ENCODE data around the gene SH3GL2. TPM values are rescaled to one million over a fixed set of nuclear protein-coding genes. Genes with fewer than 3 reads are reported as not detected.

The SH3GL2 gene
- total and polyA plus RNA-seq, 9 of the 15 experiments (the other 6 are each of a cell fraction or from before 2014, with no cell fraction given): not detected

- no peak overlapping the region for H3K4me2 ChIP-seq (ENCODE audit: insufficient read depth, low read length)
- intact Hi-C loops (cut with micrococcal nuclease) (no loop called here), in situ Hi-C loops (cut with MboI) (no loop called here)
- H3K4me3 ChIP-seq: no peak overlapping the region
- no peak overlapping the region for H3K9ac ChIP-seq (ENCODE audit: insufficient read depth in 1 of 2, low read depth in 2 of 2, low read length in 2 of 2)
- DNase-seq (ENCODE audit: extremely low read depth in 1 of 4, low spot score in 3 of 4) (no peak), FAIRE-seq (no peak), ATAC-seq (no peak)
- ChIA-PET CTCF (ENCODE audit: low intra/inter-chr PET ratio) (no interaction called here), POLR2A (no interaction called here)
- H3K27ac ChIP-seq (ENCODE audit: extremely low read depth, low read depth, low read length): no peak overlapping the region
- TF ChIP-seq, protein P1, sequence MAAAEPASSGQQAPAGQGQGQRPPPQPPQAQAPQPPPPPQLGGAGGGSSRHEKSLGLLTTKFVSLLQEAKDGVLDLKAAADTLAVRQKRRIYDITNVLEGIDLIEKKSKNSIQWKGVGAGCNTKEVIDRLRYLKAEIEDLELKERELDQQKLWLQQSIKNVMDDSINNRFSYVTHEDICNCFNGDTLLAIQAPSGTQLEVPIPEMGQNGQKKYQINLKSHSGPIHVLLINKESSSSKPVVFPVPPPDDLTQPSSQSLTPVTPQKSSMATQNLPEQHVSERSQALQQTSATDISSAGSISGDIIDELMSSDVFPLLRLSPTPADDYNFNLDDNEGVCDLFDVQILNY (CRISPR knock-in tag; IDR thresholded peaks at IDR 0.05): no peak
- TF ChIP-seq HCFC1 (IDR thresholded peaks at IDR 0.05; ENCODE audit: low read depth, low read length) (no peak), L3MBTL2 (IDR thresholded peaks at IDR 0.05) (no peak), NCOA1 (IDR thresholded peaks at IDR 0.05; ENCODE audit: low read depth) (no peak), CHD1 (IDR thresholded peaks at IDR 0.05; ENCODE audit: low read length) (no peak), FOSL1 (tag; conservative IDR thresholded peaks at IDR 0.05) (no peak), KDM4B (IDR thresholded peaks at IDR 0.05; ENCODE audit: borderline replicate concordance in 2 of 2, low read depth in 1 of 2) (no peak), HDAC8 (tag; IDR thresholded peaks at IDR 0.05) (no peak), HNRNPUL1 (IDR thresholded peaks at IDR 0.05; ENCODE audit: low read length) (no peak), STAT5A (IDR thresholded peaks at IDR 0.05; ENCODE audit: borderline replicate concordance, low read length) (no peak), NFXL1 (CRISPR knock-in tag; IDR thresholded peaks at IDR 0.05) (no peak)
- no peaks in the 10 kb centered on the region for H3K4me1 ChIP-seq (replicated peaks in 1 of 2; ENCODE audit: control insufficient read depth in 2 of 2, insufficient read depth in 2 of 2, low read length in 2 of 2)
- BruUV-seq (replicated peaks): no TSS peak
- H3K9me3 ChIP-seq (replicated peaks; ENCODE audit: control insufficient read depth, insufficient read depth, low read depth, low read length): no peaks in the 10 kb centered on the region
- H2AFZ ChIP-seq (ENCODE audit: low read depth, low read length): no peak overlapping the region
- H3K79me2 ChIP-seq (ENCODE audit: control insufficient read depth, insufficient read depth, low read length): no peaks in the 10 kb centered on the region
- no peaks in the 10 kb centered on the region for H3K9me1 ChIP-seq (ENCODE audit: control insufficient read depth, insufficient read depth, low read length)
- H4K20me1 ChIP-seq (replicated peaks; ENCODE audit: control insufficient read depth, insufficient read depth, low read length): no peaks in the 10 kb centered on the region
- no peaks in the 10 kb centered on the region for H3K36me3 ChIP-seq (ENCODE audit: control insufficient read depth, insufficient read depth, low read length)
- no peaks in the 10 kb centered on the region for H3K27me3 ChIP-seq (ENCODE audit: control insufficient read depth in 2 of 2, insufficient read depth in 2 of 2, low read length in 2 of 2)
- 6% methylated on average over 3 of the region's 3 CpGs for WGBS (ENCODE audit: insufficient coverage, low coverage, missing lambda C conversion rate)
Observed at GRCh38 chr9:17660158-17660557, 81.3 kb downstream of the SH3GL2 start.
